Measurements from ENCODE around the gene KIF4A.

DNA sequence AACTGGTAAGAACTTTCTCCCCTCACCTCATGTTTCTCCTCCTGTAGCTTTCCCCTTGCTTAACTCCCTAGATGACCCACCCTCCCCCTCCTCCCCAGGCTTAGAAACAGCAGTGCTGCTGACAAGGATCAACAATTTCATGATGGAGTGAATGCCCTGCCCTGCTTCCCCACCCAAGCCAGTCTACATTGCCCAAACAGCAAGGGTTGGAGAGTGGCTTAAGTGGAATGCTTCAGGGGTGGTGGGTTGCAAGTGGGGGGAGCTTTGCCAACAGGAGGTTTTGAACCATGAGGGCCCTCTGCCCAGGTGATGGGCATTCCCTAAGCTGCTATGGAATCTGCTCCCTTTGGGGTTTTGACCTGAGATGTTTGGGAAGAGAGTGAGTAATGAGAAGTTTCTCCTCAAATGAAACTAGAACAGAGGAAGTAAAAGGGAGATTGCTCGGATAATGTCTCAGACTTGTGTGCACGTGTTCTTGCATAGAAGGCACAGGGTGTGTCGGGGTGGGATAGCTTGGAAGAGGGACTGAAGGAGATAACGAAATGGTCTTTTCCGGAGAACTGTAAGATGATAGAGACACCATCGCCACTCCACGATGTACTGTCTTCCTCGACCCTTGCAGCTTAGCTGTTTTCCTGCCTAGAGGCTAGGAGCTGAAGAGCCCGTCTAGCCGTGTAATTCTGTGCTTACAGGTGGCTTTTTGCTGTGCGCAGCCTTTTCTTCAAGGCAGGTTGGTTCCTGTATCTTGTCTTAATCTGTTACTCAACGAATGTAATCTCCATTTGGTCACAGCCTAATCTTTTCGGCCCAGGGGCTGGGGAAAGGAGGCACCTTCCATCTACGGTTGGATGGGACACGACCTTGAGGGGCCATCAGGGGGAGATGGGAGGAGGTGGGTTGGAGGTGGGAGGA, 143.3 kb downstream of the KIF4A start:
- TF ChIP-seq, protein P1, sequence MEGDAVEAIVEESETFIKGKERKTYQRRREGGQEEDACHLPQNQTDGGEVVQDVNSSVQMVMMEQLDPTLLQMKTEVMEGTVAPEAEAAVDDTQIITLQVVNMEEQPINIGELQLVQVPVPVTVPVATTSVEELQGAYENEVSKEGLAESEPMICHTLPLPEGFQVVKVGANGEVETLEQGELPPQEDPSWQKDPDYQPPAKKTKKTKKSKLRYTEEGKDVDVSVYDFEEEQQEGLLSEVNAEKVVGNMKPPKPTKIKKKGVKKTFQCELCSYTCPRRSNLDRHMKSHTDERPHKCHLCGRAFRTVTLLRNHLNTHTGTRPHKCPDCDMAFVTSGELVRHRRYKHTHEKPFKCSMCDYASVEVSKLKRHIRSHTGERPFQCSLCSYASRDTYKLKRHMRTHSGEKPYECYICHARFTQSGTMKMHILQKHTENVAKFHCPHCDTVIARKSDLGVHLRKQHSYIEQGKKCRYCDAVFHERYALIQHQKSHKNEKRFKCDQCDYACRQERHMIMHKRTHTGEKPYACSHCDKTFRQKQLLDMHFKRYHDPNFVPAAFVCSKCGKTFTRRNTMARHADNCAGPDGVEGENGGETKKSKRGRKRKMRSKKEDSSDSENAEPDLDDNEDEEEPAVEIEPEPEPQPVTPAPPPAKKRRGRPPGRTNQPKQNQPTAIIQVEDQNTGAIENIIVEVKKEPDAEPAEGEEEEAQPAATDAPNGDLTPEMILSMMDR (IDR thresholded peaks at IDR 0.05; ENCODE audit: low read depth, low read length) = no peak
- TF ChIP-seq EZH2phosphoT487 (IDR thresholded peaks at IDR 0.05; ENCODE audit: low read depth) = no peak
